Testis (tissue), 2 donors: ENCODE measurements around the gene SST.

ENCODE experiments used
- POLR2A ChIP-seq: fragments of 450-650 bp; IDR thresholded peaks from one replicate; pipeline ENCODE4 v1.6.1; 2017; ENCODE audit warnings: antibody characterized with exemption, mild to moderate bottlenecking, moderate library complexity
- TF ChIP-seq, protein P1 (sequence below), 3 experiments: fragments of 450-650 bp in 2 of 3; fragments of 200-600 bp in 1 of 3; sonication (generic) in 1 of 3; IDR thresholded peaks; one replicate each; pipeline ENCODE4 v1.5.1; 2016 to 2019; ENCODE audit warnings: antibody characterized with exemption in 3 of 3, mild to moderate bottlenecking in 2 of 3, moderate library complexity in 1 of 3

- TF ChIP-seq, protein P1, sequence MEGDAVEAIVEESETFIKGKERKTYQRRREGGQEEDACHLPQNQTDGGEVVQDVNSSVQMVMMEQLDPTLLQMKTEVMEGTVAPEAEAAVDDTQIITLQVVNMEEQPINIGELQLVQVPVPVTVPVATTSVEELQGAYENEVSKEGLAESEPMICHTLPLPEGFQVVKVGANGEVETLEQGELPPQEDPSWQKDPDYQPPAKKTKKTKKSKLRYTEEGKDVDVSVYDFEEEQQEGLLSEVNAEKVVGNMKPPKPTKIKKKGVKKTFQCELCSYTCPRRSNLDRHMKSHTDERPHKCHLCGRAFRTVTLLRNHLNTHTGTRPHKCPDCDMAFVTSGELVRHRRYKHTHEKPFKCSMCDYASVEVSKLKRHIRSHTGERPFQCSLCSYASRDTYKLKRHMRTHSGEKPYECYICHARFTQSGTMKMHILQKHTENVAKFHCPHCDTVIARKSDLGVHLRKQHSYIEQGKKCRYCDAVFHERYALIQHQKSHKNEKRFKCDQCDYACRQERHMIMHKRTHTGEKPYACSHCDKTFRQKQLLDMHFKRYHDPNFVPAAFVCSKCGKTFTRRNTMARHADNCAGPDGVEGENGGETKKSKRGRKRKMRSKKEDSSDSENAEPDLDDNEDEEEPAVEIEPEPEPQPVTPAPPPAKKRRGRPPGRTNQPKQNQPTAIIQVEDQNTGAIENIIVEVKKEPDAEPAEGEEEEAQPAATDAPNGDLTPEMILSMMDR (IDR thresholded peaks at IDR 0.05) = no peak
- TF ChIP-seq POLR2A = no peak
Measured at GRCh38 chr3:187648177-187648576, 22.0 kb downstream of the SST start.
